K562 (cell line): ENCODE measurements around the gene SLFN14. TPM values are rescaled to one million over a fixed set of nuclear protein-coding genes. Genes with fewer than 3 reads are reported as not detected.

Experiments
- ARID1B ChIP-seq: fragments of 450-650 bp; IDR thresholded peaks from 2 replicates; pipeline ENCODE4 v1.6.1; 2016; ENCODE audit warnings: antibody characterized with exemption, mild to moderate bottlenecking, inconsistent platforms
- CAMTA2 ChIP-seq: fragments of 250-450 bp; sonication (Bioruptor Pico); conservative IDR thresholded peaks from 2 replicates; pipeline ENCODE4 v1.5.1; 2022
- CREM ChIP-seq: IDR thresholded peaks from 2 replicates; pipeline ENCODE4 v1.6.1; 2014; ENCODE audit warnings: antibody characterized with exemption, low read depth
- DACH1 ChIP-seq: fragments of 450-650 bp; IDR thresholded peaks from 2 replicates; pipeline ENCODE4 v1.6.1; 2018; ENCODE audit not compliant: partially characterized antibody
- ELF4 ChIP-seq: fragments of 450-650 bp; formaldehyde crosslinking; IDR thresholded peaks from 2 replicates; pipeline ENCODE4 v1.4.0; 2022; ENCODE audit warnings: missing genetic modification characterization
- ETS1 ChIP-seq: conservative IDR thresholded peaks from 2 replicates; pipeline ENCODE4 v1.6.1; 2011; ENCODE audit warnings: low read depth, mild to moderate bottlenecking, low read length; ENCODE audit not compliant: control insufficient read depth
- FOSL1 ChIP-seq: fragments of 200-800 bp; sonication (Bioruptor generic); conservative IDR thresholded peaks from 2 replicates; pipeline ENCODE4 v1.6.1; 2016; ENCODE audit warnings: missing genetic modification characterization, missing compliant biosample characterization
- GABPB1 ChIP-seq: sonication (generic); formaldehyde crosslinking; IDR thresholded peaks from 2 replicates; pipeline ENCODE4 v1.8.0; 2022; ENCODE audit warnings: mild to moderate bottlenecking, missing genetic modification reagents
- GTF2B ChIP-seq: IDR thresholded peaks from 2 replicates; pipeline ENCODE4 v1.6.1; 2011; ENCODE audit not compliant: insufficient read length; ENCODE audit errors: extremely low read depth
- HES1 ChIP-seq: fragments of 450-650 bp; IDR thresholded peaks from 2 replicates; pipeline ENCODE4 v1.6.1; 2016; ENCODE audit warnings: low read depth, mild to moderate bottlenecking, moderate library complexity
- HMBOX1 ChIP-seq: sonication (generic); IDR thresholded peaks from 2 replicates; pipeline ENCODE4 v1.6.1; 2016
- MTA1 ChIP-seq: fragments of 450-650 bp; IDR thresholded peaks from 2 replicates; pipeline ENCODE4 v1.6.1; 2017; ENCODE audit warnings: borderline replicate concordance
- POLR2B ChIP-seq: fragments of 450-650 bp; IDR thresholded peaks from 2 replicates; pipeline ENCODE4 v1.6.1; 2018; ENCODE audit warnings: low read depth; ENCODE audit not compliant: partially characterized antibody
- SMC3 ChIP-seq: conservative IDR thresholded peaks from 2 replicates; pipeline ENCODE4 v1.6.1; 2011; ENCODE audit warnings: low read depth, low read length, improper control_type of control experiment; ENCODE audit not compliant: insufficient read depth
- TAF1 ChIP-seq: IDR thresholded peaks from 2 replicates; pipeline ENCODE4 v1.6.1; 2011; ENCODE audit warnings: mild to moderate bottlenecking, low read length, moderate library complexity; ENCODE audit not compliant: insufficient read depth, control insufficient read depth, severe bottlenecking; ENCODE audit errors: extremely low read depth
- TAF7 ChIP-seq: fragments of 450-650 bp; IDR thresholded peaks from 2 replicates; pipeline ENCODE4 v1.6.1; 2016; ENCODE audit warnings: missing genetic modification characterization, missing compliant biosample characterization
- TFAP4 ChIP-seq: sonication (generic); formaldehyde crosslinking; IDR thresholded peaks from 2 replicates; pipeline ENCODE4 v1.8.0; 2022; ENCODE audit warnings: missing genetic modification reagents, mild to moderate bottlenecking, moderate library complexity, borderline replicate concordance
- U2AF1 ChIP-seq: fragments of 200-400 bp; formaldehyde crosslinking; optimal IDR thresholded peaks from 2 replicates; pipeline ENCODE3; 2017; ENCODE audit warnings: mild to moderate bottlenecking, low read depth, low read length, moderate library complexity
- ZBTB12 ChIP-seq: fragments of 250-450 bp; sonication (Bioruptor Pico); IDR thresholded peaks from 2 replicates; pipeline ENCODE4 v1.4.0; 2020
- ZBTB7A ChIP-seq: IDR thresholded peaks from 2 replicates; pipeline ENCODE4 v1.6.1; 2011; ENCODE audit warnings: low read depth, mild to moderate bottlenecking, low read length, moderate library complexity, borderline replicate concordance; ENCODE audit not compliant: control insufficient read depth
- ZKSCAN8 ChIP-seq: fragments of 200-800 bp; sonication (Bioruptor generic); IDR thresholded peaks from 2 replicates; pipeline ENCODE4 v1.6.1; 2016; ENCODE audit warnings: missing genetic modification characterization, missing compliant biosample characterization
- polyA plus RNA-seq, 8 experiments: library from polyadenylated mRNA; depleted of rRNA in 4 of 8; stranded (reverse) in 5 of 8; unstranded in 3 of 8; fragments of >200 nt; fragmentation: Nextera tagmentation in 2 of 8; fragmentation: Illumina TruSeq in 1 of 8; extraction: Ambion mirVana in 2 of 8; extraction: Trizol in 1 of 8; gene quantifications; 2 replicates each; pipeline versions ENCODE4 v1.2.1 to v1.2.3, GENCODE V29; 2011 to 2014; ENCODE audit warnings: inconsistent platforms in 1 of 8, missing spikeins in 1 of 8
- total RNA-seq, 7 experiments: library from RNA; depleted of rRNA in 6 of 7; stranded (reverse); fragments of >200 nt in 6 of 7; fragmentation: Illumina TruSeq in 2 of 7; extraction: Trizol in 2 of 7; gene quantifications; 2 replicates each; pipeline versions ENCODE4 v1.2.1 to v1.2.3, GENCODE V29; 2011 to 2021; ENCODE audit warnings: low replicate concordance in 1 of 7

Gene SLFN14
- total and polyA plus RNA-seq, 9 of the 15 experiments (the other 6 are each of a cell fraction or from before 2014, with no cell fraction given): 1.3 to 4.3 (median 3.1) TPM

- TF ChIP-seq HMBOX1 (peak; percentile 48), TAF1 (peak; percentile 91), CAMTA2 (CRISPR knock-in tag) (0 out of 2 replicates have a peak, but pooled peaks have one; percentile 8), TFAP4 (peak; percentile 94), ELF4 (CRISPR knock-in tag) (peak; percentile 86), ARID1B (0 out of 2 replicates have a peak, but pooled peaks have one; percentile 15), U2AF1 (no peak), FOSL1 (tag) (0 out of 2 replicates have a peak, but pooled peaks have one; percentile 16), HES1 (0 out of 2 replicates have a peak, but pooled peaks have one; percentile 4), MTA1 (peak; percentile 97), POLR2B (peak; percentile 91), GABPB1 (CRISPR knock-in tag) (peak; percentile 90), GTF2B (peak; percentile 44), ETS1 (peak; percentile 87), ZBTB7A (no peak; the same call in 1 of the 2 replicates), SMC3 (0 out of 2 replicates have a peak, but pooled peaks have one; percentile 5), DACH1 (no peak), ZKSCAN8 (CRISPR knock-in tag) (peak; percentile 49; the same call in 1 of the 2 replicates), CREM (peak; percentile 99), ZBTB12 (peak; percentile 85), TAF7 (peak; percentile 72)
These were observed 17.7 kb upstream of the SLFN14 start, which contains the start of gene PEX12 (continued) for GRCh38 chr17:35578197-35578928.
